Umbilical cord (tissue), 1 donor: ENCODE results near the gene MYRF. TPM values are rescaled to one million over a fixed set of nuclear protein-coding genes. Genes with fewer than 3 reads are reported as not detected.

Source experiments
- total RNA-seq: library from RNA; depleted of rRNA; stranded (reverse); fragments of >200 nt; gene quantifications from one replicate; pipeline ENCODE4 v1.2.3, GENCODE V29; 2014; ENCODE audit warnings: low replicate concordance; ENCODE audit not compliant: insufficient read depth

MYRF gene
- total RNA-seq, 1 donor from 2014 or later, result 14.2 TPM

Other genes starting within 250 kb of the MYRF start
- gene LRRC10B, start 243.9 kb upstream of the MYRF start, total RNA-seq, result not detected
- 1.4 TPM for gene SYT7, start 171.6 kb upstream of the MYRF start, total RNA-seq
- gene DAGLA, start 72.2 kb upstream of the MYRF start, total RNA-seq, result 1.4 TPM
- gene TMEM258, start 40.0 kb downstream of the MYRF start, total RNA-seq, result 54.7 TPM
- 2.6 TPM for gene FEN1, start 40.3 kb downstream of the MYRF start, total RNA-seq
- 33.0 TPM for gene FADS1, start 64.4 kb downstream of the MYRF start, total RNA-seq
- gene FADS2, start 75.7 kb downstream of the MYRF start, total RNA-seq, result 46.2 TPM
- 32.0 TPM for gene FADS3, start 138.9 kb downstream of the MYRF start, total RNA-seq
- 10.1 TPM for gene RAB3IL1, start 164.9 kb downstream of the MYRF start, total RNA-seq
- 7.5 TPM for gene BEST1, start 197.7 kb downstream of the MYRF start, total RNA-seq
- 516 TPM for gene FTH1, start 215.0 kb downstream of the MYRF start, total RNA-seq